GM12878 (cell line): ENCODE data around the gene NOS1.

Experiments used
- CEBPB ChIP-seq, 2 experiments: fragments of 150-350 bp in 1 of 2; IDR thresholded peaks; 2 replicates each; pipeline ENCODE4 v1.6.1; 2012 to 2014; ENCODE audit warnings: low read depth in 2 of 2, low read length in 2 of 2, borderline replicate concordance in 1 of 2, inconsistent platforms in 1 of 2
- CREB1 ChIP-seq: IDR thresholded peaks from 2 replicates; pipeline ENCODE4 v1.6.1; 2012; ENCODE audit warnings: low read depth, mild to moderate bottlenecking, inconsistent platforms
- EGR1 ChIP-seq, 2 experiments: IDR thresholded peaks; 1 replicate in 1 of 2; 2 replicates in 1 of 2; pipeline ENCODE4 v1.6.1; 2011 to 2012; ENCODE audit warnings: low read depth in 2 of 2, low read length in 2 of 2, borderline replicate concordance in 1 of 2, mild to moderate bottlenecking in 1 of 2, moderate library complexity in 1 of 2
- EP300 ChIP-seq, 2 experiments: fragments of 150-350 bp in 1 of 2; IDR thresholded peaks; 2 replicates each; pipeline ENCODE4 v1.6.1; 2011 to 2012; ENCODE audit warnings: low read depth in 2 of 2, low read length in 2 of 2, borderline replicate concordance in 1 of 2, improper control_type of control experiment in 1 of 2, inconsistent platforms in 1 of 2; ENCODE audit not compliant: control insufficient read depth in 1 of 2
- ESRRA ChIP-seq: IDR thresholded peaks from 2 replicates; pipeline ENCODE4 v1.6.1; 2012; ENCODE audit warnings: mild to moderate bottlenecking, low read length, improper control_type of control experiment
- HDAC6 ChIP-seq: fragments of 200-600 bp; sonication (generic); IDR thresholded peaks from one replicate; pipeline ENCODE4 v1.8.0; 2017; ENCODE audit warnings: antibody characterized with exemption; ENCODE audit not compliant: unreplicated experiment
- HDGF ChIP-seq: fragments of 450-650 bp; IDR thresholded peaks from 2 replicates; pipeline ENCODE4 v1.6.1; 2016; ENCODE audit warnings: antibody characterized with exemption
- POLR2A ChIP-seq: IDR thresholded peaks from 2 replicates; pipeline ENCODE4 v1.6.1; 2011; ENCODE audit warnings: low read depth, mild to moderate bottlenecking, low read length
- SIN3A ChIP-seq: IDR thresholded peaks from 2 replicates; pipeline ENCODE4 v1.6.1; 2012; ENCODE audit warnings: low read depth, low read length, improper control_type of control experiment
- SP1 ChIP-seq: IDR thresholded peaks from one replicate; pipeline ENCODE4 v1.6.1; 2011; ENCODE audit warnings: low read depth, low read length
- TCF7 ChIP-seq: IDR thresholded peaks from 2 replicates; pipeline ENCODE4 v1.6.1; 2014; ENCODE audit warnings: antibody characterized with exemption, borderline replicate concordance
- TF ChIP-seq, protein P1 (sequence below), 3 experiments: IDR thresholded peaks in 2 of 3; conservative IDR thresholded peaks in 1 of 3; 2 replicates each; pipeline ENCODE4 v1.5.1; 2011; ENCODE audit warnings: low read depth in 3 of 3, low read length in 3 of 3, mild to moderate bottlenecking in 3 of 3, control low read depth in 2 of 3, moderate library complexity in 2 of 3, inconsistent platforms in 1 of 3, mixed read lengths in 1 of 3; ENCODE audit not compliant: control insufficient read depth in 2 of 3, insufficient read depth in 1 of 3; ENCODE audit errors: extremely low read depth in 1 of 3
- TF ChIP-seq, protein P2 (sequence below): IDR thresholded peaks from 2 replicates; pipeline ENCODE4 v1.6.1; 2011; ENCODE audit warnings: low read depth, mild to moderate bottlenecking, low read length, moderate library complexity, borderline replicate concordance; ENCODE audit errors: extremely low read depth
- TF ChIP-seq, protein P3 (sequence below): IDR thresholded peaks from 2 replicates; pipeline ENCODE4 v1.6.1; 2012; ENCODE audit warnings: mild to moderate bottlenecking, low read depth, low read length

DNA sequence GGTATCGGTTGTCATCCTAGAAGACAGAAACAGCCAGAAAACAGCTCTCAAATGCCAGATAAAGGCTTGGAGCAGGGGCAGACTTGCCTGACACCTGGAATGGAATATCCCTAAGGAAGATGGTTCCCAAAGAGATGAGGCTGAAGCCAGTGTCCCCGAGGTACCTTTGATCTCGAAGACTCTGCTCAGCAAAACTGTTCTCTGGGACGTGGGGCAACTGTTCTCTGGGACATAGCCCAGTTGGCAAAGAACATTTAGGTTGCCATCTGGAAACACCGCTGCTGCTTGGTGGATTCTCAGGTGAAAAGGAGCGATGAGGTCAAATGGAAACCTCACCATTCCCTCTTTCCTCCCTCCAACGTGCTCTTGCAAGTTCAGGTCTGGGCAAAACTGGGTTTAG is 143.3 kb downstream of the NOS1 start:
- TF ChIP-seq ESRRA (no peak), CEBPB (IDR thresholded peaks at IDR 0.05; ENCODE audit: borderline replicate concordance in 1 of 2, low read depth in 2 of 2, low read length in 2 of 2) (no peak), HDGF (no peak), SIN3A (no peak), CREB1 (no peak), HDAC6 (no peak), TCF7 (no peak), EP300 (IDR thresholded peaks at IDR 0.05; ENCODE audit: borderline replicate concordance in 1 of 2, control insufficient read depth in 1 of 2, low read depth in 2 of 2, low read length in 2 of 2) (no peak), POLR2A (no peak), SP1 (no peak), EGR1 (IDR thresholded peaks at IDR 0.05; ENCODE audit: borderline replicate concordance in 1 of 2, low read depth in 2 of 2, low read length in 2 of 2) (no peak)
- TF ChIP-seq, protein P1, sequence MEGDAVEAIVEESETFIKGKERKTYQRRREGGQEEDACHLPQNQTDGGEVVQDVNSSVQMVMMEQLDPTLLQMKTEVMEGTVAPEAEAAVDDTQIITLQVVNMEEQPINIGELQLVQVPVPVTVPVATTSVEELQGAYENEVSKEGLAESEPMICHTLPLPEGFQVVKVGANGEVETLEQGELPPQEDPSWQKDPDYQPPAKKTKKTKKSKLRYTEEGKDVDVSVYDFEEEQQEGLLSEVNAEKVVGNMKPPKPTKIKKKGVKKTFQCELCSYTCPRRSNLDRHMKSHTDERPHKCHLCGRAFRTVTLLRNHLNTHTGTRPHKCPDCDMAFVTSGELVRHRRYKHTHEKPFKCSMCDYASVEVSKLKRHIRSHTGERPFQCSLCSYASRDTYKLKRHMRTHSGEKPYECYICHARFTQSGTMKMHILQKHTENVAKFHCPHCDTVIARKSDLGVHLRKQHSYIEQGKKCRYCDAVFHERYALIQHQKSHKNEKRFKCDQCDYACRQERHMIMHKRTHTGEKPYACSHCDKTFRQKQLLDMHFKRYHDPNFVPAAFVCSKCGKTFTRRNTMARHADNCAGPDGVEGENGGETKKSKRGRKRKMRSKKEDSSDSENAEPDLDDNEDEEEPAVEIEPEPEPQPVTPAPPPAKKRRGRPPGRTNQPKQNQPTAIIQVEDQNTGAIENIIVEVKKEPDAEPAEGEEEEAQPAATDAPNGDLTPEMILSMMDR (IDR thresholded peaks at IDR 0.05 in 2 of 3, conservative IDR thresholded peaks at IDR 0.05 in 1 of 3; ENCODE audit: control insufficient read depth in 2 of 3, extremely low read depth in 1 of 3, insufficient read depth in 1 of 3, low read depth in 3 of 3, low read length in 3 of 3), result no peak
- TF ChIP-seq, protein P2, sequence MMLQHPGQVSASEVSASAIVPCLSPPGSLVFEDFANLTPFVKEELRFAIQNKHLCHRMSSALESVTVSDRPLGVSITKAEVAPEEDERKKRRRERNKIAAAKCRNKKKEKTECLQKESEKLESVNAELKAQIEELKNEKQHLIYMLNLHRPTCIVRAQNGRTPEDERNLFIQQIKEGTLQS, result no peak
- TF ChIP-seq, protein P3, sequence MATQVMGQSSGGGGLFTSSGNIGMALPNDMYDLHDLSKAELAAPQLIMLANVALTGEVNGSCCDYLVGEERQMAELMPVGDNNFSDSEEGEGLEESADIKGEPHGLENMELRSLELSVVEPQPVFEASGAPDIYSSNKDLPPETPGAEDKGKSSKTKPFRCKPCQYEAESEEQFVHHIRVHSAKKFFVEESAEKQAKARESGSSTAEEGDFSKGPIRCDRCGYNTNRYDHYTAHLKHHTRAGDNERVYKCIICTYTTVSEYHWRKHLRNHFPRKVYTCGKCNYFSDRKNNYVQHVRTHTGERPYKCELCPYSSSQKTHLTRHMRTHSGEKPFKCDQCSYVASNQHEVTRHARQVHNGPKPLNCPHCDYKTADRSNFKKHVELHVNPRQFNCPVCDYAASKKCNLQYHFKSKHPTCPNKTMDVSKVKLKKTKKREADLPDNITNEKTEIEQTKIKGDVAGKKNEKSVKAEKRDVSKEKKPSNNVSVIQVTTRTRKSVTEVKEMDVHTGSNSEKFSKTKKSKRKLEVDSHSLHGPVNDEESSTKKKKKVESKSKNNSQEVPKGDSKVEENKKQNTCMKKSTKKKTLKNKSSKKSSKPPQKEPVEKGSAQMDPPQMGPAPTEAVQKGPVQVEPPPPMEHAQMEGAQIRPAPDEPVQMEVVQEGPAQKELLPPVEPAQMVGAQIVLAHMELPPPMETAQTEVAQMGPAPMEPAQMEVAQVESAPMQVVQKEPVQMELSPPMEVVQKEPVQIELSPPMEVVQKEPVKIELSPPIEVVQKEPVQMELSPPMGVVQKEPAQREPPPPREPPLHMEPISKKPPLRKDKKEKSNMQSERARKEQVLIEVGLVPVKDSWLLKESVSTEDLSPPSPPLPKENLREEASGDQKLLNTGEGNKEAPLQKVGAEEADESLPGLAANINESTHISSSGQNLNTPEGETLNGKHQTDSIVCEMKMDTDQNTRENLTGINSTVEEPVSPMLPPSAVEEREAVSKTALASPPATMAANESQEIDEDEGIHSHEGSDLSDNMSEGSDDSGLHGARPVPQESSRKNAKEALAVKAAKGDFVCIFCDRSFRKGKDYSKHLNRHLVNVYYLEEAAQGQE, result no peak
